ENCODE measurements around the gene GALNT9. TPM values are rescaled to one million over a fixed set of nuclear protein-coding genes. Genes with fewer than 3 reads are reported as not detected.

The GALNT9 gene
- total and polyA plus RNA-seq, 2 donors (not counting 1 experiment from before 2014, with no cell fraction given), result 0.71 to 2.4 TPM

DNA sequence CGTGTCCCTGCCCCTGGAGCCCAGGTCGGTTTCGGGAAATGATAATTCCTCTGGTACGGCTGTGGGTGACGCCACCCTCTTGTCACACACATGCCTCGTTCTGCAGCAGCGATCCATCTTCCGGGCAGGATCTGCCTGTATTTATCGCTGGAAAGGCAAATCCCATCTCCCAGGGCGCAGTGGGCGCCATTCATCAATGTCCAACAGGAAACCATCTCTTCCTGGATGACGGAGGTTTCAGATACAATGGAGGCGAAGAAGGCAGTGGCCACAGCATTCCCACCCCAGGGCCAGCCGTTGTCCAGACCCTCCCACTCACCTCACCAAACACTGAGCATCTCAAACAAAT lies 110.9 kb downstream of the GALNT9 start:
- Mint-ChIP-seq H3K27ac (no peak overlapping the region), H3K9me3 (ENCODE audit: insufficient read depth) (no peaks in the 10 kb centered on the region), H3K4me1 (peaks cover 15% of the 10 kb centered on the region), H3K27me3 (peaks cover 12% of the 10 kb centered on the region), H3K4me3 (no peak overlapping the region)
- Histone ChIP-seq H3K36me3 (replicated peaks in 1 of 2; ENCODE audit: control extremely low read depth in 1 of 2, control insufficient read depth in 1 of 2, extremely low read depth in 1 of 2, insufficient read depth in 2 of 2, low read length in 1 of 2) (no peaks in the 10 kb centered on the region), H3K4me2 (replicated peaks; ENCODE audit: low read depth, low read length, poor library complexity, severe bottlenecking) (no peak overlapping the region), H3K27ac (ENCODE audit: low read length in 2 of 2) (no peak overlapping the region), H3K9ac (ENCODE audit: low read length) (no peak overlapping the region), H3K79me2 (ENCODE audit: control insufficient read depth, insufficient read depth, low read length) (no peaks in the 10 kb centered on the region), H3K27me3 (replicated peaks in 1 of 4; ENCODE audit: control extremely low read depth in 1 of 4, control insufficient read depth in 3 of 4, insufficient read depth in 4 of 4, low read length in 3 of 4) (peaks cover 0 to 23% (median 2%) of the 10 kb centered on the region in 4 experiments), H4K20me1 (ENCODE audit: control insufficient read depth, insufficient read depth, low read length, poor library complexity, severe bottlenecking) (no peaks in the 10 kb centered on the region), H2AFZ (ENCODE audit: insufficient read depth, low read depth, low read length, poor library complexity, severe bottlenecking) (no peak overlapping the region), H3K4me3 (ENCODE audit: control extremely low read depth in 1 of 5, extremely low read depth in 1 of 5, insufficient read depth in 1 of 5, low read depth in 2 of 5, low read length in 4 of 5) (no peak overlapping the region), H3K9me3 (ENCODE audit: control extremely low read depth in 1 of 3, control insufficient read depth in 2 of 3, insufficient read depth in 1 of 3, low read length in 2 of 3) (peaks cover 0 to 36% (median 1%) of the 10 kb centered on the region in 3 donors), H3K4me1 (ENCODE audit: control insufficient read depth in 2 of 2, insufficient read depth in 2 of 2, low read length in 2 of 2) (peaks cover 13 to 31% of the 10 kb centered on the region in 2 donors)
- DNase-seq, result no peak
- no peak for ATAC-seq (ENCODE audit: low read depth)
- TF ChIP-seq EZH2 (IDR thresholded peaks at IDR 0.05; ENCODE audit: borderline replicate concordance, insufficient read depth, low read depth, low read length, poor library complexity, severe bottlenecking), result no peak
- TF ChIP-seq, protein P1, sequence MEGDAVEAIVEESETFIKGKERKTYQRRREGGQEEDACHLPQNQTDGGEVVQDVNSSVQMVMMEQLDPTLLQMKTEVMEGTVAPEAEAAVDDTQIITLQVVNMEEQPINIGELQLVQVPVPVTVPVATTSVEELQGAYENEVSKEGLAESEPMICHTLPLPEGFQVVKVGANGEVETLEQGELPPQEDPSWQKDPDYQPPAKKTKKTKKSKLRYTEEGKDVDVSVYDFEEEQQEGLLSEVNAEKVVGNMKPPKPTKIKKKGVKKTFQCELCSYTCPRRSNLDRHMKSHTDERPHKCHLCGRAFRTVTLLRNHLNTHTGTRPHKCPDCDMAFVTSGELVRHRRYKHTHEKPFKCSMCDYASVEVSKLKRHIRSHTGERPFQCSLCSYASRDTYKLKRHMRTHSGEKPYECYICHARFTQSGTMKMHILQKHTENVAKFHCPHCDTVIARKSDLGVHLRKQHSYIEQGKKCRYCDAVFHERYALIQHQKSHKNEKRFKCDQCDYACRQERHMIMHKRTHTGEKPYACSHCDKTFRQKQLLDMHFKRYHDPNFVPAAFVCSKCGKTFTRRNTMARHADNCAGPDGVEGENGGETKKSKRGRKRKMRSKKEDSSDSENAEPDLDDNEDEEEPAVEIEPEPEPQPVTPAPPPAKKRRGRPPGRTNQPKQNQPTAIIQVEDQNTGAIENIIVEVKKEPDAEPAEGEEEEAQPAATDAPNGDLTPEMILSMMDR (IDR thresholded peaks at IDR 0.05), result no peak
- ChIA-PET CTCF (interaction anchor here (1.1 kb wide), 2 partner anchors 57 to 65 kb away, joined by 3 to 19 read pairs; no protein-coding TSS in a partner anchor), POLR2A (no interaction called here)
- 60% methylated on average over 13 of the region's 14 CpGs for WGBS (ENCODE audit: insufficient coverage)
- intact Hi-C loops (cut with micrococcal nuclease), result no loop called here

DNA sequence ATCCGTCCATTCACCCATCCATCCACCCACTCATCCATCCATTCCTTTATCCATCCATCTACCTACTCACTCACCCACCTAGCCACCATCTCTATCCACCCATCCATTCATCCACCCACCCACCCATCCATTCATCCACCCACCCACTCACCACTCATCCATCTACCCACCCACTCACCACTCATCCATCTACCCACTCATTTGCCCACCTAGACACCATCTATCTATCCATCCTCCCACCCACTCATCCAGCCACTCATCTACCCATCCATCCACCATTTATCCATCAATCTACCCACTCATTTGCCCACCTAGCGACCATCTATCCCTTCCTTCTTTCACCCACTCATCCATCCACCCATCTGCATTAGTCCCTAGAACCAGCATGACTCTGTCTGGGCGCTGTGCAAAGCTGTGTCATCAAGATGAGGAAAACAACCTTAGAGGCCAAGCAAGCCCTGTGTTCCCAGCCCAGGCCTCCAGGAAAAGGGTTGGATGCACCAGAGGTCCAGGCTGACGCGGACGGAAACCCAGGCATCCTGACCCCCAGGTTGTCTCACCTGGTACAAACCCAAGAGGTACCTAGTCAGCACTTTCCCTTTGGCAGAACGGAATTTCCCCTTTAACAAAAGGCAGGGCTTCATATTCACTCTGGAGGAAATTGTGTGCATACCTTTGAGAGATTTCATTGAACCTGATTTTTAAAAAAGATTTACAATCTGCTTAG lies 111.4 kb downstream of the GALNT9 start:
- H3K9me3 Mint-ChIP-seq (ENCODE audit: insufficient read depth), result peaks cover 3% of the 10 kb centered on the region
- Histone ChIP-seq H4K20me1 (ENCODE audit: control insufficient read depth, insufficient read depth, low read length, poor library complexity, severe bottlenecking) (no peaks in the 10 kb centered on the region), H3K27me3 (replicated peaks in 1 of 4; ENCODE audit: control extremely low read depth in 1 of 4, control insufficient read depth in 3 of 4, insufficient read depth in 4 of 4, low read length in 3 of 4) (peaks cover 0 to 23% (median 2%) of the 10 kb centered on the region in 4 experiments), H3K9me3 (ENCODE audit: control extremely low read depth in 1 of 3, control insufficient read depth in 2 of 3, insufficient read depth in 1 of 3, low read length in 2 of 3) (peaks cover 0 to 41% (median 1%) of the 10 kb centered on the region in 3 donors), H3K4me3 (ENCODE audit: control extremely low read depth in 1 of 5, extremely low read depth in 1 of 5, insufficient read depth in 1 of 5, low read depth in 2 of 5, low read length in 4 of 5) (no peak overlapping the region), H3K4me2 (replicated peaks; ENCODE audit: low read depth, low read length, poor library complexity, severe bottlenecking) (no peak overlapping the region), H3K9ac (ENCODE audit: low read length) (no peak overlapping the region), H3K27ac (ENCODE audit: low read length in 2 of 2) (no peak overlapping the region), H2AFZ (ENCODE audit: insufficient read depth, low read depth, low read length, poor library complexity, severe bottlenecking) (no peak overlapping the region), H3K36me3 (replicated peaks in 1 of 2; ENCODE audit: control extremely low read depth in 1 of 2, control insufficient read depth in 1 of 2, extremely low read depth in 1 of 2, insufficient read depth in 2 of 2, low read length in 1 of 2) (no peaks in the 10 kb centered on the region), H3K79me2 (ENCODE audit: control insufficient read depth, insufficient read depth, low read length) (no peaks in the 10 kb centered on the region), H3K4me1 (ENCODE audit: control insufficient read depth in 2 of 2, insufficient read depth in 2 of 2, low read length in 2 of 2) (peaks cover 13 to 34% of the 10 kb centered on the region in 2 donors)
- H3K27ac Mint-ChIP-seq, result no peak overlapping the region
- 86% methylated on average over 7 of the region's 7 CpGs for WGBS (ENCODE audit: insufficient coverage)
- ATAC-seq (ENCODE audit: low read depth), result no peak
- H3K4me1 Mint-ChIP-seq, result peaks cover 19% of the 10 kb centered on the region
- no peak overlapping the region for H3K4me3 Mint-ChIP-seq
- H3K27me3 Mint-ChIP-seq, result peaks cover 12% of the 10 kb centered on the region
- ChIA-PET CTCF (no interaction called here), POLR2A (no interaction called here)
- TF ChIP-seq, protein P1 (IDR thresholded peaks at IDR 0.05), result no peak
- DNase-seq, result no peak
- intact Hi-C loops (cut with micrococcal nuclease), result no loop called here

All from B cell (primary cell).